Activated CD8-positive, alpha-beta T cell treated with anti-CD3 and anti-CD28 coated beads for 36 hours (primary cell): ENCODE measurements around the gene NPC1. TPM values are rescaled to one million over a fixed set of nuclear protein-coding genes. Genes with fewer than 3 reads are reported as not detected.

Source experiments
- ATAC-seq: fragments of 200-7000 bp; cut with Tn5 transposase; one replicate; pipeline ENCODE4 v1.10.0; 2021; ENCODE audit warnings: mild to moderate bottlenecking, moderate library complexity
- CTCF ChIA-PET: fragments of 350-600 bp; sonication (Branson Sonifier 250); formaldehyde crosslinking; loops from one replicate; lab custom pipeline; 2021; ENCODE audit warnings: antibody characterized with exemption; lab: Charles Lee
- POLR2A ChIA-PET: fragments of 350-600 bp; sonication (Branson Sonifier 250); formaldehyde crosslinking; loops from one replicate; lab custom pipeline; 2021; ENCODE audit warnings: antibody characterized with exemption; lab: Charles Lee
- DNase-seq: peaks from one replicate; pipeline ENCODE4 v3.0.0-alpha.2; 2020
- H3K27ac Mint-ChIP-seq: one replicate; pipeline ENCODE4 v1.8.0; 2021; ENCODE audit warnings: mild to moderate bottlenecking, mixed read lengths
- H3K27me3 Mint-ChIP-seq: one replicate; pipeline ENCODE4 v1.8.0; 2021; ENCODE audit warnings: mixed read lengths
- H3K36me3 Mint-ChIP-seq: one replicate; pipeline ENCODE4 v1.8.0; 2021; ENCODE audit warnings: low read depth, mixed read lengths
- H3K4me1 Mint-ChIP-seq: one replicate; pipeline ENCODE4 v1.8.0; 2021; ENCODE audit warnings: low read depth, mixed read lengths
- H3K4me3 Mint-ChIP-seq: one replicate; pipeline ENCODE4 v1.8.0; 2021; ENCODE audit warnings: mild to moderate bottlenecking, moderate library complexity, mixed read lengths
- H3K9me3 Mint-ChIP-seq: one replicate; pipeline ENCODE4 v1.8.0; 2021; ENCODE audit warnings: mixed read lengths
- CTCF ChIP-seq: fragments of 200-600 bp; IDR thresholded peaks from one replicate; pipeline ENCODE4 v1.8.0; 2022; ENCODE audit warnings: antibody characterized with exemption, mild to moderate bottlenecking
- intact Hi-C: fragments of 100-400 bp; cut with micrococcal nuclease; formaldehyde crosslinking; loops from one replicate; pipeline ENCODE4 v1.10.0; 2022
- total RNA-seq, 2 experiments: library from RNA; stranded (reverse); gene quantifications; one replicate each; pipeline ENCODE4 v1.2.3, GENCODE V29; 2021

The NPC1 gene
- 10 to 100 TPM; 21.5 to 22.9 TPM for total RNA-seq

DNA sequence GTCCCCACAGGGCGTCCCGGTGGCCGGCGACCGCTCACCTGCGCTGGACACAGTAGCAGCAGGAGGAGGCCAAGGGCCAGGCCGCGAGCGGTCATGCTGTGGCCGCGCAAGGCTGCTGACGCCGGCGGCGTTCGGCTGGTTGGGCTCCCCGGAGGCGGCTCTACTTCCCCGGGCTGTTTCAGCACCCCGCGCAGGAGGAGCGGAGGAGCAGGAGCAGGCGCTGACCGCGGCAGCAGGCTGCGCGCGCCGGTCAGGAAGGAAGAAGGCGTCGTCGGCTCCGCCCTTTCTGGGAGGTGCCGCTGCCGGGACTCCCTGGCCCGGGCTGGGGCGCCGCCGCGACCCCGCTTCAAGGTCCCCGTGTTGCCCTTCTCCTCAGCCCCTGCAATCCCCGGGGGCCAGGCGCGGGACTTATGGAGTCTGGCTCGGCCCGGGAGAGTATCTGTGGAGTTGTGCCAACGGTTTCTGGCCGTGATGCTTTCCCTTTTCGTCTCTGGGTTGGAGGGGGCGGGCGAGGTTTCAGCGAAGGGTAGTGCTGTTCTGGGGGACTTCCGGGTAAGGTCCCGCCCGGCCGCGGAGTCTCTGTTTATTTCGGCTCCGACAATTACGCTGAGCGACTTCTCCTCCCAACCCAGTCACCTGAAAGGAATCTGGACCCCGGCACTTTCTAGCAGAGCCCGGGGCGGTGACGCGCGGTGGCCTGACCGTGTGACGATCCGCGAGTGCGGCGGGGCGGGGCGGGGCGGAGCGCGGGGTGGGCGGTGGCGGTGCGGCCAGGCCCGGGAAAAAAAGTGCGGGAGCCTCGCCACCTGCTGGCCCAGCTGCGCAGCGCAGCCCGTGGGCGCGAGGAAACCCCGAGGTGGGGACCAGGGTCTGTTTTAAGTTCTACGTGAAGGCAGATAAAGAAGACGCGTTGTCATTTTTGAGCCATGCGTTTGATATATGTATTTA, at the start of gene NPC1:
TSS of gene NPC1 (minus strand) at position 258 of the 948 bp plus-strand sequence. CDS start at position 95, 163 bp downstream.
- ChIA-PET POLR2A (interaction anchor here (0.7 to 1.9 kb wide), 5 partner anchors 11 to 429 kb away, joined by 3 to 7 read pairs (median 3); no protein-coding TSS in a partner anchor), CTCF (interaction anchor here (0.9 to 2.7 kb wide), 8 partner anchors 12 to 98 kb away, joined by 3 to 19 read pairs (median 6); no protein-coding TSS in a partner anchor)
- peak; percentile 93 for TF ChIP-seq CTCF
- Mint-ChIP-seq H3K36me3 (peaks cover 8% of the 10 kb centered on the region), H3K4me3 (peak within 1 kb of the TSS; percentile 94), H3K27ac (peak within 1 kb of the TSS; percentile 94), H3K4me1 (peaks cover 35% of the 10 kb centered on the region), H3K9me3 (no peaks in the 10 kb centered on the region), H3K27me3 (no peaks in the 10 kb centered on the region)
- DNase-seq (peak; percentile 91), ATAC-seq (peak; percentile 93)
- intact Hi-C loops = loop anchor here (5.0 kb wide), 2 partner anchors 69 to 84 kb away; partner anchors contain the start of gene RMC1

DNA sequence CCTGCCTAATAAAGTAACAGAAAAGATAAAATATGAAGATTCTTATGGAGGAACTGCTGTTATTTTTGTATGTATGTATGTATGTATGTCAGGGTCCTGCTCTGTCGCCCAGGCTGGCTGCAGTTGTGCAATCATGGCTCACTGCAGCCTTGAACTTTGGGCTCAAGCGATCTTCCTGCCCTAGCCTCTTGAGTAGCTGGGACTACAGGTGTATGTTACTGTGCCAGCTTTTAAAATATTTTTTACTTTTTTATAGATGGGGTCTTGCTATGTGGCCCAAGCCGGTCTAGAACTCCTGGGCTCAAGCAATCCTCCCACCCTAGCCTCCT, 49.7 kb upstream of the NPC1 start:
- no peak for ATAC-seq
- Mint-ChIP-seq H3K36me3 (no peaks in the 10 kb centered on the region), H3K9me3 (no peaks in the 10 kb centered on the region), H3K4me1 (peaks cover 14% of the 10 kb centered on the region), H3K4me3 (no peak overlapping the region), H3K27me3 (peaks cover 2% of the 10 kb centered on the region), H3K27ac (no peak overlapping the region)
- ChIA-PET POLR2A (interaction anchor here (1.2 kb wide), 1 partner anchor 8 kb away, joined by 4 read pairs; no protein-coding TSS in a partner anchor), CTCF (interaction anchor here (1.5 kb wide), 2 partner anchors 9 to 67 kb away, joined by 5 to 7 read pairs; no protein-coding TSS in a partner anchor)
- DNase-seq = no peak
- no peak for TF ChIP-seq CTCF
- intact Hi-C loops = no loop called here

- Mint-ChIP-seq H3K4me1 (peaks cover 14% of the 10 kb centered on the region), H3K36me3 (no peaks in the 10 kb centered on the region), H3K9me3 (no peaks in the 10 kb centered on the region), H3K4me3 (no peak overlapping the region), H3K27ac (no peak overlapping the region), H3K27me3 (peaks cover 2% of the 10 kb centered on the region)
- POLR2A ChIA-PET = interaction anchor here (1.2 kb wide), 1 partner anchor 9 kb away, joined by 4 read pairs; no protein-coding TSS in a partner anchor
- DNase-seq = peak; percentile 12
- CTCF ChIA-PET = interaction anchor here (1.1 to 1.5 kb wide), 4 partner anchors 9 to 67 kb away, joined by 3 to 7 read pairs (median 4); no protein-coding TSS in a partner anchor
- no peak for TF ChIP-seq CTCF
- intact Hi-C loops = no loop called here
- ATAC-seq = peak; percentile 37
Measured at GRCh38 chr18:23635283-23636070, 49.2 kb upstream of the NPC1 start.

DNA sequence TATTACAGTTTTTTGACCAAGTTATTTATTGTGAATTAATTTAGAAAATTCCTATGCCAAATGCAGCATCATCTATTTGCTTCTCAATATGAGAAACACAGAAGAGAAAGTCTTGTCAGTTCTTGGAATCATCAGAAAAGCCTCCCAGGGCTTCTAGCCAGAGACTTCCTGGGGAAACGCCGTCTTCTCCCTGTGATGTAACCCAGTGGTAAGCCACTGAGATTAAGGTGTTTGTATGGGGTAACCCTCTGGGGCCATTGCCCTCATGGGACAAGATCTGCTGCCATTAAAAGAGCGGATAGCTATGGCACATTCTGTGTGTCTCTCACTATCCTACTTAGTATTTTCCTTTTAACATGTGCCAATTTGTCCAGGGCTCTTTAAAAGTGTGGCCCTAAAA, 48.4 kb upstream of the NPC1 start:
- POLR2A ChIA-PET = no interaction called here
- peaks cover 2% of the 10 kb centered on the region for H3K27me3 Mint-ChIP-seq
- no peaks in the 10 kb centered on the region for H3K9me3 Mint-ChIP-seq
- intact Hi-C loops = no loop called here
- CTCF ChIA-PET = interaction anchor here (1.1 to 1.5 kb wide), 3 partner anchors 8 to 68 kb away, joined by 3 to 5 read pairs (median 3); no protein-coding TSS in a partner anchor
- H3K4me1 Mint-ChIP-seq = peaks cover 14% of the 10 kb centered on the region
- H3K4me3 Mint-ChIP-seq = no peak overlapping the region
- no peak for ATAC-seq
- DNase-seq = peak; percentile 8
- no peak overlapping the region for H3K27ac Mint-ChIP-seq
- TF ChIP-seq CTCF = no peak
- no peaks in the 10 kb centered on the region for H3K36me3 Mint-ChIP-seq
